ENCODE results near the gene EMB.
"Not testable (repeated sequence)": the region's sequence is repeated elsewhere in the genome, so short reads cannot be mapped to it uniquely, and the experiment has no call there.

GRCh38 chr5:50410932-50411331 is 30.2 kb downstream of the EMB start:
- TF ChIP-seq EZH2 (IDR thresholded peaks at IDR 0.05); POLR2AphosphoS5 (IDR thresholded peaks at IDR 0.05; ENCODE audit: borderline replicate concordance, low read depth, low read length): not testable (repeated sequence)

Measured in SK-N-MC (cell line).